Upper lobe of left lung (tissue), 4 donors: ENCODE data around the gene SUCO.

ENCODE experiments used
- CTCF ChIP-seq, 6 experiments: fragments of 450-650 bp in 4 of 6; fragments of 200-600 bp in 2 of 6; sonication (generic) in 2 of 6; IDR thresholded peaks; one replicate each; pipeline ENCODE4 v1.5.1; 2016 to 2019; ENCODE audit warnings: antibody characterized with exemption in 6 of 6
- EP300 ChIP-seq, 4 donors: sonication (generic); formaldehyde crosslinking; IDR thresholded peaks; one replicate each; pipeline ENCODE4 v1.5.1; 2017; ENCODE audit warnings: antibody characterized with exemption in 4 of 4, control low read depth in 2 of 4
- POLR2A ChIP-seq, 4 donors: fragments of 450-650 bp; IDR thresholded peaks; one replicate each; pipeline ENCODE4 v1.5.1; 2016 to 2017; ENCODE audit warnings: antibody characterized with exemption in 4 of 4, mild to moderate bottlenecking in 2 of 4
- POLR2AphosphoS5 ChIP-seq, 2 donors: sonication (generic); formaldehyde crosslinking; IDR thresholded peaks; one replicate each; pipeline ENCODE4 v1.5.1; 2017; ENCODE audit warnings: antibody characterized with exemption in 2 of 2

- TF ChIP-seq POLR2A (IDR thresholded peaks at IDR 0.05) (no peak), CTCF (IDR thresholded peaks at IDR 0.05) (no peak), POLR2AphosphoS5 (IDR thresholded peaks at IDR 0.05) (no peak), EP300 (IDR thresholded peaks at IDR 0.05) (no peak)
These were observed 97.3 kb downstream of the SUCO start for GRCh38 chr1:172630056-172630818.
